ENCODE measurements around the gene CYB5R2.

The CYB5R2 gene

DNA sequence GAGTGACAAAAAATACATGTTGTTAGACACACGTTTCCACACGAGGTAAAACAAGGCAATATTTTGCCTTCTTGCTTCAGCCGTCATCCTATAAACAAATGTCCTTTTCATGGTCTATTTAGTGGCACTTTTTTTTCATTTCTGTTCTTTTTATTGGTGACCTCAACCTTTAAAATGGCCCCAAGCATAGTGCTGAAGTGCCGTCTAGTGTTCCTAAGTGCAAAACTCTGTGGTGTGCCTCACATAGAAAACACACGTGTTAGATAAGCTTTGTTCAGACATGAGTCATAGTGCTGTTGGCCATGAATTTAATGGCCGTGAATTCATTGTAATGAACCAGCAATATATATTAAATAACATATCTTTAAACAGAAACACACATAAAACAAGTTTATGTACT, 17.3 kb upstream of the CYB5R2 start:
- no peak overlapping the region for H4K8ac ChIP-seq (ENCODE audit: low read depth, low read length)
- H3K18ac ChIP-seq (ENCODE audit: low read length), result no peak overlapping the region
- H2BK120ac ChIP-seq (ENCODE audit: low read depth, low read length), result no peak overlapping the region
- no peak overlapping the region for H3K4ac ChIP-seq (ENCODE audit: low read length)
- no peak for DNase-seq (ENCODE audit: low spot score)
- H3K4me2 ChIP-seq (ENCODE audit: insufficient read depth, low read length, poor library complexity, severe bottlenecking), result no peak overlapping the region
- peaks cover 2 to 5% of the 10 kb centered on the region in 2 donors for H3K9me3 ChIP-seq (replicated peaks in 1 of 2; ENCODE audit: control insufficient read depth in 2 of 2, insufficient read depth in 1 of 2, low read depth in 1 of 2, low read length in 2 of 2)
- no peak overlapping the region for H2BK12ac ChIP-seq (ENCODE audit: low read length)
- H2AFZ ChIP-seq (ENCODE audit: low read length), result no peak overlapping the region
- no peaks in the 10 kb centered on the region for H3K79me1 ChIP-seq (ENCODE audit: low read depth, low read length)
- H3K4me3 ChIP-seq (ENCODE audit: low read length in 2 of 2), result no peak overlapping the region
- H3K27me3 ChIP-seq (ENCODE audit: control insufficient read depth in 3 of 3, insufficient read depth in 3 of 3, low read depth in 1 of 3, low read length in 3 of 3), result peaks cover 0 to under 1% (median 0%) of the 10 kb centered on the region in 3 experiments
- no peak overlapping the region for H4K91ac ChIP-seq (ENCODE audit: low read depth, low read length, poor library complexity)
- H2BK15ac ChIP-seq (ENCODE audit: low read length), result no peak overlapping the region
- H3K4me1 ChIP-seq (ENCODE audit: control insufficient read depth in 2 of 2, insufficient read depth in 1 of 2, low read depth in 1 of 2, low read length in 2 of 2), result peaks cover 0 to 2% of the 10 kb centered on the region in 2 donors
- no peak overlapping the region for H2AK5ac ChIP-seq (ENCODE audit: low read depth, low read length)
- H3K36me3 ChIP-seq (replicated peaks in 1 of 2; ENCODE audit: control insufficient read depth in 2 of 2, insufficient read depth in 2 of 2, low read length in 2 of 2), result no peaks in the 10 kb centered on the region
- H2BK5ac ChIP-seq (ENCODE audit: low read length), result no peak overlapping the region
- H3K9ac ChIP-seq (ENCODE audit: low read depth, low read length, poor library complexity), result no peak overlapping the region
- no peak overlapping the region for H3K27ac ChIP-seq (replicated peaks; ENCODE audit: low read length)
- WGBS, 2 donors (ENCODE audit: extremely low coverage in 2 of 2, insufficient read length in 2 of 2, insufficient replicate concordance in 1 of 2), result no CpG with 5 or more reads among the region's 6 CpGs
- no peak overlapping the region for H3K14ac ChIP-seq (ENCODE audit: low read length)
- H3K23ac ChIP-seq (ENCODE audit: low read depth, low read length, poor library complexity), result no peak overlapping the region

DNA sequence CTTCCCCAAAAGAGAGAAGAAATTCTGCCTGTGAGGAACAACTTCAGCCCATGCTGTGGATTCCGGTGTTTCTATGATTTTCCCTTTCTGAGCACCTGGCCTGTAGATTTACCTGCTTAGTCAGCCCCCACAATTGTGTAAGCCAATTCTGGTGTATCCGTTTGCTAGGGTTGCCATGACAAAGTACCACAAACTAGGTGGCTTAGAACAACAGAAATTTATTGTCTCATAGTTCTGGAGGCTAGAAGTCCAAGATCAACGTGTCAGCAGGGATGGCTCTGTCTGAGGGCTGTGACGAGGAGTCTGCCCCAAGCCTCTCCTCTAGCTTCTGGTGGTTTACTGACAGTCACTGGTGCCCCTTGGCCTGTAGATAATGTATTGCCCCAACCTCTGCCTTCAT, 15.9 kb upstream of the CYB5R2 start:
- H2BK5ac ChIP-seq (ENCODE audit: low read length), result no peak overlapping the region
- H3K4me2 ChIP-seq (ENCODE audit: insufficient read depth, low read length, poor library complexity, severe bottlenecking), result no peak overlapping the region
- DNase-seq (ENCODE audit: low spot score), result no peak
- peaks cover 1 to 4% of the 10 kb centered on the region in 2 donors for H3K9me3 ChIP-seq (replicated peaks in 1 of 2; ENCODE audit: control insufficient read depth in 2 of 2, insufficient read depth in 1 of 2, low read depth in 1 of 2, low read length in 2 of 2)
- no peak overlapping the region for H2AK5ac ChIP-seq (ENCODE audit: low read depth, low read length)
- H3K9ac ChIP-seq (ENCODE audit: low read depth, low read length, poor library complexity), result no peak overlapping the region
- H3K23ac ChIP-seq (ENCODE audit: low read depth, low read length, poor library complexity), result no peak overlapping the region
- H2BK120ac ChIP-seq (ENCODE audit: low read depth, low read length), result no peak overlapping the region
- no peak overlapping the region for H2BK15ac ChIP-seq (ENCODE audit: low read length)
- no peak overlapping the region for H3K27ac ChIP-seq (replicated peaks; ENCODE audit: low read length)
- H2AFZ ChIP-seq (ENCODE audit: low read length), result no peak overlapping the region
- no peak overlapping the region for H3K4me3 ChIP-seq (ENCODE audit: low read length in 2 of 2)
- WGBS, 2 donors (ENCODE audit: extremely low coverage in 2 of 2, insufficient read length in 2 of 2, insufficient replicate concordance in 1 of 2), result no CpG with 5 or more reads among the region's 4 CpGs
- H4K8ac ChIP-seq (ENCODE audit: low read depth, low read length), result no peak overlapping the region
- peaks cover 0 to 2% of the 10 kb centered on the region in 2 donors for H3K4me1 ChIP-seq (ENCODE audit: control insufficient read depth in 2 of 2, insufficient read depth in 1 of 2, low read depth in 1 of 2, low read length in 2 of 2)
- H3K79me1 ChIP-seq (ENCODE audit: low read depth, low read length), result no peaks in the 10 kb centered on the region
- no peak overlapping the region for H2BK12ac ChIP-seq (ENCODE audit: low read length)
- no peak overlapping the region for H3K18ac ChIP-seq (ENCODE audit: low read length)
- H3K27me3 ChIP-seq (ENCODE audit: control insufficient read depth in 3 of 3, insufficient read depth in 3 of 3, low read depth in 1 of 3, low read length in 3 of 3), result peaks cover 0 to 8% (median 0%) of the 10 kb centered on the region in 3 experiments
- H4K91ac ChIP-seq (ENCODE audit: low read depth, low read length, poor library complexity), result no peak overlapping the region
- no peak overlapping the region for H3K4ac ChIP-seq (ENCODE audit: low read length)
- H3K36me3 ChIP-seq (replicated peaks in 1 of 2; ENCODE audit: control insufficient read depth in 2 of 2, insufficient read depth in 2 of 2, low read length in 2 of 2), result no peaks in the 10 kb centered on the region
- H3K14ac ChIP-seq (ENCODE audit: low read length), result no peak overlapping the region

DNA sequence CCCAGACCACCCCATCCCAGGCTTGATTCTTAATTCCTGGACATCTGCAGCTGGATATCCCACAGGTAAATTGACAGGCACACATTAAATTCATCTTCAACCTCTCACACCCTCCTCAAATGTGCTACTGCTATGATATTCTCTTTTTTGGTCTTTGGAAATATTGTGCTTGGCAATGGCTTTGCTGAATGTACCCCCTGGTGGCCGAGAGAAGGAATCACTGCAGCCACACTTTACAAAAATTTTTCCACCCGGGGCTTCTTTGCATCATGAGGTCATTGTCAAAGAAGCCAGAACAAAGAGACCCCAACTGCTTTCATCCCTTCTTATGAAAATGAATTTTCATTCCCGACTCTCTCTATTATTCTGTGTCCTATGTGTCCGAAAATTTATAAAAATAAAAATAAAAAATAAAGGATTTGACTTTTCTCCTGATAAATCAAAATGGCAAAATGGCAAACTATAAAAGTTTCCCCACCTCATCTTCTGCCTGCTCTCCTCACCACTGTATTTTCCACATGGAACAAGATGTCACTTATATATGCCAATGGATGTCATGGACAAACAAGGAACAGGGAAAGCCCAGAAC, 15.0 kb upstream of the CYB5R2 start:
- H2AK5ac ChIP-seq (ENCODE audit: low read depth, low read length), result no peak overlapping the region
- H4K91ac ChIP-seq (ENCODE audit: low read depth, low read length, poor library complexity), result no peak overlapping the region
- no peak overlapping the region for H2BK5ac ChIP-seq (ENCODE audit: low read length)
- peaks cover 0 to 2% of the 10 kb centered on the region in 2 donors for H3K4me1 ChIP-seq (ENCODE audit: control insufficient read depth in 2 of 2, insufficient read depth in 1 of 2, low read depth in 1 of 2, low read length in 2 of 2)
- WGBS, 2 donors (ENCODE audit: extremely low coverage in 2 of 2, insufficient read length in 2 of 2, insufficient replicate concordance in 1 of 2), result no CpG with 5 or more reads among the region's 4 CpGs
- H2BK12ac ChIP-seq (ENCODE audit: low read length), result no peak overlapping the region
- no peak overlapping the region for H3K14ac ChIP-seq (ENCODE audit: low read length)
- no peak overlapping the region for H3K27ac ChIP-seq (replicated peaks; ENCODE audit: low read length)
- no peak overlapping the region for H3K9ac ChIP-seq (ENCODE audit: low read depth, low read length, poor library complexity)
- H3K23ac ChIP-seq (ENCODE audit: low read depth, low read length, poor library complexity), result no peak overlapping the region
- no peak overlapping the region for H4K8ac ChIP-seq (ENCODE audit: low read depth, low read length)
- no peak overlapping the region for H3K4ac ChIP-seq (ENCODE audit: low read length)
- no peak overlapping the region for H2BK120ac ChIP-seq (ENCODE audit: low read depth, low read length)
- H3K79me1 ChIP-seq (ENCODE audit: low read depth, low read length), result no peaks in the 10 kb centered on the region
- H3K27me3 ChIP-seq (ENCODE audit: control insufficient read depth in 3 of 3, insufficient read depth in 3 of 3, low read depth in 1 of 3, low read length in 3 of 3), result peaks cover 0 to 8% (median 0%) of the 10 kb centered on the region in 3 experiments
- H3K4me2 ChIP-seq (ENCODE audit: insufficient read depth, low read length, poor library complexity, severe bottlenecking), result no peak overlapping the region
- H2AFZ ChIP-seq (ENCODE audit: low read length), result no peak overlapping the region
- no peak overlapping the region for H3K4me3 ChIP-seq (ENCODE audit: low read length in 2 of 2)
- H3K18ac ChIP-seq (ENCODE audit: low read length), result no peak overlapping the region
- DNase-seq (ENCODE audit: low spot score), result no peak
- H2BK15ac ChIP-seq (ENCODE audit: low read length), result no peak overlapping the region
- no peaks in the 10 kb centered on the region for H3K36me3 ChIP-seq (replicated peaks in 1 of 2; ENCODE audit: control insufficient read depth in 2 of 2, insufficient read depth in 2 of 2, low read length in 2 of 2)
- no peaks in the 10 kb centered on the region for H3K9me3 ChIP-seq (replicated peaks in 1 of 2; ENCODE audit: control insufficient read depth in 2 of 2, insufficient read depth in 1 of 2, low read depth in 1 of 2, low read length in 2 of 2)

DNA sequence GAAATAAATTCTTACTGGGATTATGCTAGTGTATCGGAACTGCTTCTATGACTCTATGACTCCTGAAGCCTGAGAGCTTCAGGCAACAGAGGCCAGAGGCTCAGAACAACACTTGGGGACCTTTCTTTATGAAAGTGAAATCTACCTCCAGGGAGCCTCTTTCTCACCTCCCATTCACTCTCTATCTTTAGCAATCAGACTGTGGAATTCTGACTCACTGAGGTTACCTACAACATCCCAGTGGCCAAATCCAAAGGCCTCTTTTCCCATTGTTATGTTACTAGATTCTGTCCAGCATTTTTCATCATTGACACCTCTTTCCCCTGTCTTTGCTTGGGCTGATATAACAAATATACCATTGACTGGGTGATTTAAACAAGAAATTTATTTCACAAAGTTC, 14.1 kb upstream of the CYB5R2 start:
- DNase-seq (ENCODE audit: low spot score), result no peak
- H2BK120ac ChIP-seq (ENCODE audit: low read depth, low read length), result no peak overlapping the region
- no peaks in the 10 kb centered on the region for H3K79me1 ChIP-seq (ENCODE audit: low read depth, low read length)
- no peak overlapping the region for H3K18ac ChIP-seq (ENCODE audit: low read length)
- no peak overlapping the region for H3K23ac ChIP-seq (ENCODE audit: low read depth, low read length, poor library complexity)
- no peak overlapping the region for H4K8ac ChIP-seq (ENCODE audit: low read depth, low read length)
- H3K4me3 ChIP-seq (ENCODE audit: low read length in 2 of 2), result no peak overlapping the region
- no peak overlapping the region for H3K14ac ChIP-seq (ENCODE audit: low read length)
- H4K91ac ChIP-seq (ENCODE audit: low read depth, low read length, poor library complexity), result no peak overlapping the region
- H3K27ac ChIP-seq (replicated peaks; ENCODE audit: low read length), result no peak overlapping the region
- no peak overlapping the region for H2BK15ac ChIP-seq (ENCODE audit: low read length)
- H3K4me1 ChIP-seq (ENCODE audit: control insufficient read depth in 2 of 2, insufficient read depth in 1 of 2, low read depth in 1 of 2, low read length in 2 of 2), result peaks cover 0 to 2% of the 10 kb centered on the region in 2 donors
- no peak overlapping the region for H2AK5ac ChIP-seq (ENCODE audit: low read depth, low read length)
- H3K27me3 ChIP-seq (ENCODE audit: control insufficient read depth in 3 of 3, insufficient read depth in 3 of 3, low read depth in 1 of 3, low read length in 3 of 3), result peaks cover 0 to 14% (median 0%) of the 10 kb centered on the region in 3 experiments
- WGBS, 2 donors (ENCODE audit: extremely low coverage in 2 of 2, insufficient read length in 2 of 2, insufficient replicate concordance in 1 of 2), result no CpG with 5 or more reads among the region's 1 CpG
- H3K4ac ChIP-seq (ENCODE audit: low read length), result no peak overlapping the region
- H2AFZ ChIP-seq (ENCODE audit: low read length), result no peak overlapping the region
- no peak overlapping the region for H3K9ac ChIP-seq (ENCODE audit: low read depth, low read length, poor library complexity)
- H3K36me3 ChIP-seq (replicated peaks in 1 of 2; ENCODE audit: control insufficient read depth in 2 of 2, insufficient read depth in 2 of 2, low read length in 2 of 2), result no peaks in the 10 kb centered on the region
- no peak overlapping the region for H2BK12ac ChIP-seq (ENCODE audit: low read length)
- no peaks in the 10 kb centered on the region for H3K9me3 ChIP-seq (replicated peaks in 1 of 2; ENCODE audit: control insufficient read depth in 2 of 2, insufficient read depth in 1 of 2, low read depth in 1 of 2, low read length in 2 of 2)
- H3K4me2 ChIP-seq (ENCODE audit: insufficient read depth, low read length, poor library complexity, severe bottlenecking), result no peak overlapping the region
- no peak overlapping the region for H2BK5ac ChIP-seq (ENCODE audit: low read length)
